ENCODE results near the gene MYO5C. TPM values are rescaled to one million over a fixed set of nuclear protein-coding genes. Genes with fewer than 3 reads are reported as not detected.
A peak's percentile ranks its signal among the peaks of the same experiment; 100 is the strongest.

MYO5C gene
- total RNA-seq, 1 donor from 2014 or later: 19.7 TPM

- DNase-seq (ENCODE audit: low read depth): no peak
- Histone ChIP-seq H3K36me3 (ENCODE audit: control insufficient read depth, insufficient read depth, low read length) (no peaks in the 10 kb centered on the region), H3K4me3 (ENCODE audit: low read depth, low read length) (no peak overlapping the region), H3K27me3 (ENCODE audit: control insufficient read depth, insufficient read depth, low read length) (no peaks in the 10 kb centered on the region)
- no peak for FAIRE-seq
- TF ChIP-seq, protein P1, sequence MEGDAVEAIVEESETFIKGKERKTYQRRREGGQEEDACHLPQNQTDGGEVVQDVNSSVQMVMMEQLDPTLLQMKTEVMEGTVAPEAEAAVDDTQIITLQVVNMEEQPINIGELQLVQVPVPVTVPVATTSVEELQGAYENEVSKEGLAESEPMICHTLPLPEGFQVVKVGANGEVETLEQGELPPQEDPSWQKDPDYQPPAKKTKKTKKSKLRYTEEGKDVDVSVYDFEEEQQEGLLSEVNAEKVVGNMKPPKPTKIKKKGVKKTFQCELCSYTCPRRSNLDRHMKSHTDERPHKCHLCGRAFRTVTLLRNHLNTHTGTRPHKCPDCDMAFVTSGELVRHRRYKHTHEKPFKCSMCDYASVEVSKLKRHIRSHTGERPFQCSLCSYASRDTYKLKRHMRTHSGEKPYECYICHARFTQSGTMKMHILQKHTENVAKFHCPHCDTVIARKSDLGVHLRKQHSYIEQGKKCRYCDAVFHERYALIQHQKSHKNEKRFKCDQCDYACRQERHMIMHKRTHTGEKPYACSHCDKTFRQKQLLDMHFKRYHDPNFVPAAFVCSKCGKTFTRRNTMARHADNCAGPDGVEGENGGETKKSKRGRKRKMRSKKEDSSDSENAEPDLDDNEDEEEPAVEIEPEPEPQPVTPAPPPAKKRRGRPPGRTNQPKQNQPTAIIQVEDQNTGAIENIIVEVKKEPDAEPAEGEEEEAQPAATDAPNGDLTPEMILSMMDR (IDR thresholded peaks at IDR 0.05; ENCODE audit: insufficient read depth, low read length, severe bottlenecking): no peak
Measured at GRCh38 chr15:52303093-52303772, 7.6 kb upstream of the MYO5C start.

DNA sequence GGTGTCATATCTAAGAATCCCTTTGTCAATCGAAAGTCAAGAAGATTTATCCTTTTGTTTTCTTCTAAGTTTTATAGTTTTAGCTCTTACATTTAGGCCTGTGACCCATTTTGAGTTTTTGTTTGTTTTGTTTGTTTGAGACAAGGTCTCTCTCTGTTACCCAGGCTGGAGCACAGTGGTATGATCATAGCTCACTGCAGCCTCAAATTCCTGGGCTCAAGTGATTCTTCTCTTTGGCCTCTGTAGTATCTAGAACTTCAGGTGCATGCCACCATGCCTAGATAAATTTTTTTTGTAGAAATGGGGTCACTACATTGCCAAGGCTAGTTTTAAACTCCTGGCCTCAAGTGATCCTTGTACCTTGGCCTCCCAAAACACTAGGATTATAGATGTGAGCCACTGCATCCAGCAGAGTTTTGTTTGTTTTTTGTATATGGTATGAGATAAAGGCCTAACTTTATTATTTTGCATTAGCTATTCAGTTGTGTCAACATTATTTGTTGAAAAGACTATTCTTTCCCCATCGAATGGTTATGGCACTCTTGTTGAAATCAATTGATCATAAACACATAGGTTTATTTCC, 5.8 kb upstream of the MYO5C start:
- TF ChIP-seq, protein P1 (IDR thresholded peaks at IDR 0.05; ENCODE audit: insufficient read depth, low read length, severe bottlenecking): no peak
- FAIRE-seq (no peak), DNase-seq (ENCODE audit: low read depth) (no peak)
- H3K4me3 ChIP-seq (ENCODE audit: low read depth, low read length): no peak overlapping the region
- H3K36me3 ChIP-seq (ENCODE audit: control insufficient read depth, insufficient read depth, low read length): no peaks in the 10 kb centered on the region
- no peaks in the 10 kb centered on the region for H3K27me3 ChIP-seq (ENCODE audit: control insufficient read depth, insufficient read depth, low read length)

- DNase-seq (ENCODE audit: low read depth) (no peak), FAIRE-seq (no peak)
- TF ChIP-seq, protein P1 (IDR thresholded peaks at IDR 0.05; ENCODE audit: insufficient read depth, low read length, severe bottlenecking): no peak
- H3K27me3 ChIP-seq (ENCODE audit: control insufficient read depth, insufficient read depth, low read length): no peaks in the 10 kb centered on the region
- H3K4me3 ChIP-seq (ENCODE audit: low read depth, low read length): peak overlapping the region; percentile 70
- no peaks in the 10 kb centered on the region for H3K36me3 ChIP-seq (ENCODE audit: control insufficient read depth, insufficient read depth, low read length)
Measured at GRCh38 chr15:52294881-52295420, 653 bp downstream of the MYO5C start.

DNA sequence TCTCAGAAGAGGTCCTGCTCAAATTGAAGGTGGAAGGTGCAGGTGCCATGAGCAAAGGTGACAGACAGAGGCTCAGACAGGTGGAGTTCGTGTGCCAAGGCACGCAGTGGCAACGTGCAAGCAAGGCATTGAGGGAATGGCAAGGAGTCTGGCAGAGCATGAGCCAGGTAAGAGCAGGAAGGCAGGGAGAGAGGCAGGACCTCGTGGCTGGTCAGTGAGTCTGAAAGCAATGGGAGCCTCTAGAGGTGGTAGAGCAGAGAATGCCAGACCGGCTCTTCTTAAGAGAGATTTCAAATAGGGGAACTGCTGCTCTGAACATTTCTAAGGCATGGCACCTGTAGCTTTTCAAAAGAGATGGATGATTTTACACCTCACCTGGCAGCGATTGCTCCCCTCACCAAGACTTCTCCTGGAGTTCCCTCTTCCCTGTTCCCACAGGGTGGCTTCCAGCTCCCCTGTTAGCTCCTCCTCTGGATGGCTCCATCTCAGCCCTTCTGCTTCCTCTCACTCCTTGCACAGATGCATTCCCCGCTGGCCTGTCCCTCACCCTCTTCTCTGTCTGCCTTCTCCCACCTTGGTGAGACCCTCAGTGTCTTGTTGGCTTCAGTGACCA, 2.7 kb downstream of the MYO5C start:
- TF ChIP-seq, protein P1 (IDR thresholded peaks at IDR 0.05; ENCODE audit: insufficient read depth, low read length, severe bottlenecking): no peak
- H3K27me3 ChIP-seq (ENCODE audit: control insufficient read depth, insufficient read depth, low read length): no peaks in the 10 kb centered on the region
- FAIRE-seq (peak; percentile 68), DNase-seq (ENCODE audit: low read depth) (no peak)
- H3K36me3 ChIP-seq (ENCODE audit: control insufficient read depth, insufficient read depth, low read length): no peaks in the 10 kb centered on the region
- no peak overlapping the region for H3K4me3 ChIP-seq (ENCODE audit: low read depth, low read length)

- no peak for DNase-seq (ENCODE audit: low read depth)
- H3K4me3 ChIP-seq (ENCODE audit: low read depth, low read length): no peak overlapping the region
- no peak for FAIRE-seq
- TF ChIP-seq, protein P1 (IDR thresholded peaks at IDR 0.05; ENCODE audit: insufficient read depth, low read length, severe bottlenecking): no peak
- no peaks in the 10 kb centered on the region for H3K27me3 ChIP-seq (ENCODE audit: control insufficient read depth, insufficient read depth, low read length)
- H3K36me3 ChIP-seq (ENCODE audit: control insufficient read depth, insufficient read depth, low read length): no peaks in the 10 kb centered on the region
Measured at GRCh38 chr15:52291204-52291603, 4.4 kb downstream of the MYO5C start.
